ENCODE data around the gene CHIC2. TPM values are rescaled to one million over a fixed set of nuclear protein-coding genes. Genes with fewer than 3 reads are reported as not detected.

The CHIC2 gene
- total RNA-seq, 1 experiment from 2014 or later, result 52.3 TPM

- ATAC-seq (no peak), DNase-seq (no peak)
- no peaks in the 10 kb centered on the region for H3F3A ChIP-seq (ENCODE audit: low read length, unreplicated experiment)
- H3K36me3 ChIP-seq (ENCODE audit: low read depth, low read length), result no peaks in the 10 kb centered on the region
- H3K4me1 ChIP-seq (ENCODE audit: insufficient read depth, low read length), result peaks cover 18% of the 10 kb centered on the region; the same call in 1 of the 2 replicates
- TF ChIP-seq EZH2phosphoT487 (IDR thresholded peaks at IDR 0.05; ENCODE audit: borderline replicate concordance, low read length) (no peak), EZH2 (IDR thresholded peaks at IDR 0.05; ENCODE audit: low read length, unreplicated experiment) (no peak), CTCF (conservative IDR thresholded peaks at IDR 0.05; ENCODE audit: low read depth, low read length) (no peak)
- ChIA-PET POLR2A (ENCODE audit: unreplicated experiment) (interaction anchor here (0.5 kb wide), 1 partner anchor 58 kb away, joined by 10 read pairs; no protein-coding TSS in a partner anchor), CTCF (no interaction called here)
- H3K9ac ChIP-seq (ENCODE audit: low read length), result no peak overlapping the region
- intact Hi-C loops (cut with micrococcal nuclease), result no loop called here
- H3K79me2 ChIP-seq (ENCODE audit: low read length), result no peaks in the 10 kb centered on the region
- H3K4me3 ChIP-seq (ENCODE audit: low read length), result no peak overlapping the region
- no peak overlapping the region for H3K27ac ChIP-seq (ENCODE audit: low read length)
- peaks cover 45% of the 10 kb centered on the region for H3K27me3 ChIP-seq (ENCODE audit: low read length)
- H4K20me1 ChIP-seq (ENCODE audit: low read length), result no peaks in the 10 kb centered on the region
- H3K9me2 ChIP-seq (replicated peaks; ENCODE audit: low read length), result no peaks in the 10 kb centered on the region
- no TSS peak for BruUV-seq (replicated peaks)
- H2AFZ ChIP-seq (ENCODE audit: low read length), result no peak overlapping the region
- H3K4me2 ChIP-seq (ENCODE audit: low read length), result no peak overlapping the region
- H3K9me3 ChIP-seq (ENCODE audit: low read length), result no peaks in the 10 kb centered on the region
These were observed 32.0 kb upstream of the CHIC2 start for GRCh38 chr4:54096295-54096962.

- Histone ChIP-seq H3K4me2 (ENCODE audit: low read length) (no peak overlapping the region), H2AFZ (ENCODE audit: low read length) (no peak overlapping the region), H3K4me3 (ENCODE audit: low read length) (no peak overlapping the region), H3K27me3 (ENCODE audit: low read length) (peaks cover 34% of the 10 kb centered on the region), H3K9ac (ENCODE audit: low read length) (no peak overlapping the region), H3K27ac (ENCODE audit: low read length) (no peak overlapping the region), H3K4me1 (ENCODE audit: insufficient read depth, low read length) (peaks cover 15% of the 10 kb centered on the region; the same call in 1 of the 2 replicates), H4K20me1 (ENCODE audit: low read length) (no peaks in the 10 kb centered on the region), H3K36me3 (ENCODE audit: low read depth, low read length) (no peaks in the 10 kb centered on the region), H3K9me3 (ENCODE audit: low read length) (no peaks in the 10 kb centered on the region), H3F3A (ENCODE audit: low read length, unreplicated experiment) (no peaks in the 10 kb centered on the region), H3K9me2 (replicated peaks; ENCODE audit: low read length) (no peaks in the 10 kb centered on the region), H3K79me2 (ENCODE audit: low read length) (no peaks in the 10 kb centered on the region)
- no peak for DNase-seq
- BruUV-seq (replicated peaks), result no TSS peak
- TF ChIP-seq CTCF (conservative IDR thresholded peaks at IDR 0.05; ENCODE audit: low read depth, low read length) (no peak), EZH2 (IDR thresholded peaks at IDR 0.05; ENCODE audit: low read length, unreplicated experiment) (no peak), EZH2phosphoT487 (IDR thresholded peaks at IDR 0.05; ENCODE audit: borderline replicate concordance, low read length) (no peak)
- POLR2A ChIA-PET (ENCODE audit: unreplicated experiment), result no interaction called here
- intact Hi-C loops (cut with micrococcal nuclease), result no loop called here
- ATAC-seq, result no peak
- CTCF ChIA-PET, result no interaction called here
These were observed 30.9 kb upstream of the CHIC2 start for GRCh38 chr4:54095110-54095825.

GRCh38 chr4:54094451-54094850 lies 30.0 kb upstream of the CHIC2 start:
- H3K9me3 ChIP-seq (ENCODE audit: low read length), result no peaks in the 10 kb centered on the region
- no peak for ATAC-seq
- TF ChIP-seq EZH2 (IDR thresholded peaks at IDR 0.05; ENCODE audit: low read length, unreplicated experiment), result no peak
- no peak for TF ChIP-seq EZH2phosphoT487 (IDR thresholded peaks at IDR 0.05; ENCODE audit: borderline replicate concordance, low read length)
- no peak for TF ChIP-seq CTCF (conservative IDR thresholded peaks at IDR 0.05; ENCODE audit: low read depth, low read length)
- no peaks in the 10 kb centered on the region for H3K36me3 ChIP-seq (ENCODE audit: low read depth, low read length)
- ChIA-PET CTCF (no interaction called here), POLR2A (ENCODE audit: unreplicated experiment) (no interaction called here)
- intact Hi-C loops (cut with micrococcal nuclease), result loop anchor here (5.0 kb wide), 1 partner anchor 123 kb away; no protein-coding TSS in a partner anchor
- H2AFZ ChIP-seq (ENCODE audit: low read length), result no peak overlapping the region
- DNase-seq, result no peak
- H3K27me3 ChIP-seq (ENCODE audit: low read length), result peaks cover 25% of the 10 kb centered on the region
- no peaks in the 10 kb centered on the region for H4K20me1 ChIP-seq (ENCODE audit: low read length)
- no peaks in the 10 kb centered on the region for H3K9me2 ChIP-seq (replicated peaks; ENCODE audit: low read length)
- no peaks in the 10 kb centered on the region for H3K79me2 ChIP-seq (ENCODE audit: low read length)
- H3K4me2 ChIP-seq (ENCODE audit: low read length), result no peak overlapping the region
- no peaks in the 10 kb centered on the region for H3F3A ChIP-seq (ENCODE audit: low read length, unreplicated experiment)
- H3K4me1 ChIP-seq (ENCODE audit: insufficient read depth, low read length), result peaks cover 10% of the 10 kb centered on the region; the same call in 1 of the 2 replicates
- H3K27ac ChIP-seq (ENCODE audit: low read length), result no peak overlapping the region
- BruUV-seq (replicated peaks), result no TSS peak
- H3K9ac ChIP-seq (ENCODE audit: low read length), result no peak overlapping the region
- H3K4me3 ChIP-seq (ENCODE audit: low read length), result no peak overlapping the region

Data from PC-3 (cell line).